HG03108 (cell line): ENCODE data around the gene STAT1.

Source experiments
- ATAC-seq: cut with Tn5 transposase; IDR thresholded peaks from one replicate; pipeline ENCODE4 v1.9.1; 2021; ENCODE audit warnings: moderate library complexity; ENCODE audit not compliant: unreplicated experiment

The STAT1 gene

GRCh38 chr2:191032588-191033429, 18.8 kb upstream of the STAT1 start:
- no peak for ATAC-seq

- ATAC-seq: no peak
These were observed 17.3 kb upstream of the STAT1 start for GRCh38 chr2:191031256-191031655.

- peak; percentile 73 for ATAC-seq
These were observed 16.7 kb upstream of the STAT1 start for GRCh38 chr2:191030521-191031154.

- no peak for ATAC-seq
These were observed 15.4 kb upstream of the STAT1 start for GRCh38 chr2:191029280-191029950.

GRCh38 chr2:191026377-191026776, 12.4 kb upstream of the STAT1 start:
- ATAC-seq: no peak

- ATAC-seq: no peak
These were observed 11.2 kb upstream of the STAT1 start for GRCh38 chr2:191025135-191025534.

GRCh38 chr2:191023235-191023679, 9.3 kb upstream of the STAT1 start:
- ATAC-seq: no peak

GRCh38 chr2:191020742-191021381, 6.9 kb upstream of the STAT1 start:
- peak; percentile 5 for ATAC-seq

- ATAC-seq: peak; percentile 68
These were observed 6.3 kb upstream of the STAT1 start for GRCh38 chr2:191020221-191020741.

GRCh38 chr2:191019376-191019775, 5.4 kb upstream of the STAT1 start:
- ATAC-seq: no peak

- no peak for ATAC-seq
These were observed 4.7 kb upstream of the STAT1 start for GRCh38 chr2:191018643-191019119.

- no peak for ATAC-seq
These were observed 4.1 kb upstream of the STAT1 start for GRCh38 chr2:191018048-191018447.

- ATAC-seq: no peak
These were observed 1.9 kb upstream of the STAT1 start for GRCh38 chr2:191015831-191016230.

- no peak for ATAC-seq
These were observed 1.3 kb upstream of the STAT1 start for GRCh38 chr2:191015239-191015638.

GRCh38 chr2:191014653-191015020, 666 bp upstream of the STAT1 start:
- peak; percentile 1 for ATAC-seq

GRCh38 chr2:191013682-191013931, 364 bp downstream of the STAT1 start:
- ATAC-seq: no peak

GRCh38 chr2:191012845-191013681, 908 bp downstream of the STAT1 start:
- no peak for ATAC-seq

- ATAC-seq: no peak
These were observed 1.6 kb downstream of the STAT1 start for GRCh38 chr2:191012346-191012745.

GRCh38 chr2:191010887-191011885, 2.8 kb downstream of the STAT1 start:
- ATAC-seq: no peak
